ENCODE results near the gene NUP93. TPM values are rescaled to one million over a fixed set of nuclear protein-coding genes. Genes with fewer than 3 reads are reported as not detected.
A peak's percentile ranks its signal among the peaks of the same experiment; 100 is the strongest.

The NUP93 gene
- total RNA-seq, 2 donors from 2014 or later = 146 to 149 TPM

DNA sequence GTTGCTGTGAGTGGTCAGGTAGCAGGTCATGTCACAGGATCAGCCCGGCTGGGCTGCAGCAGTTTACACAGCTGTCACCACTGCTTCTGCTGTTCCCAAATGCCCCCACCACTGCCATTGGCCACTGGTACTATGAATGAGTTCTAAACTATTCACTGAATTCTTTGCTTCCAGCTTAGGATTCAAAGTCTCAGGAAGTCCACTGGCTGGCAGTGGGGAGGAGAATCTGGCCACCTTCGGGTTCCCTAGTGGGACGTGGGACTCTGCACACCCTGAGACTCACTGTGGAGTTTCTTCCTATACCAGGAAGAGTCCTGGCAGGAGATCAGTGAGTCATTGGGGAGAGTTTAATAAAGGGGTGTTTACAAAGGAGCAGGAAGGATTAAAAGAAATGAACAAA is 40.8 kb upstream of the NUP93 start:
- Histone ChIP-seq H3K4me1 (ENCODE audit: control insufficient read depth, insufficient read depth, low read length) (no peaks in the 10 kb centered on the region), H3K36me3 (ENCODE audit: control insufficient read depth, insufficient read depth, low read length) (no peaks in the 10 kb centered on the region), H3K4me3 (ENCODE audit: low read length) (no peak overlapping the region), H3K27me3 (ENCODE audit: control insufficient read depth, insufficient read depth, low read length, poor library complexity, severe bottlenecking) (peaks cover 4% of the 10 kb centered on the region), H3K27ac (ENCODE audit: low read depth, low read length) (no peak overlapping the region), H3K9ac (ENCODE audit: extremely low read depth, low read length, poor library complexity, severe bottlenecking) (no peak overlapping the region), H3K9me3 (ENCODE audit: control insufficient read depth, low read length) (no peaks in the 10 kb centered on the region)
- Mint-ChIP-seq H3K27me3 (ENCODE audit: insufficient read depth) (peaks cover 5% of the 10 kb centered on the region), H3K27ac (no peak overlapping the region), H3K4me3 (no peak overlapping the region), H3K4me1 (no peaks in the 10 kb centered on the region), H3K36me3 (ENCODE audit: low read depth) (no peaks in the 10 kb centered on the region), H3K9me3 (peaks cover 14% of the 10 kb centered on the region)
- WGBS, 2 experiments (ENCODE audit: insufficient coverage in 1 of 2, insufficient read length in 1 of 2) = 73 to 78% methylated on average over 3 of the region's 3 CpGs
- TF ChIP-seq, protein P1, sequence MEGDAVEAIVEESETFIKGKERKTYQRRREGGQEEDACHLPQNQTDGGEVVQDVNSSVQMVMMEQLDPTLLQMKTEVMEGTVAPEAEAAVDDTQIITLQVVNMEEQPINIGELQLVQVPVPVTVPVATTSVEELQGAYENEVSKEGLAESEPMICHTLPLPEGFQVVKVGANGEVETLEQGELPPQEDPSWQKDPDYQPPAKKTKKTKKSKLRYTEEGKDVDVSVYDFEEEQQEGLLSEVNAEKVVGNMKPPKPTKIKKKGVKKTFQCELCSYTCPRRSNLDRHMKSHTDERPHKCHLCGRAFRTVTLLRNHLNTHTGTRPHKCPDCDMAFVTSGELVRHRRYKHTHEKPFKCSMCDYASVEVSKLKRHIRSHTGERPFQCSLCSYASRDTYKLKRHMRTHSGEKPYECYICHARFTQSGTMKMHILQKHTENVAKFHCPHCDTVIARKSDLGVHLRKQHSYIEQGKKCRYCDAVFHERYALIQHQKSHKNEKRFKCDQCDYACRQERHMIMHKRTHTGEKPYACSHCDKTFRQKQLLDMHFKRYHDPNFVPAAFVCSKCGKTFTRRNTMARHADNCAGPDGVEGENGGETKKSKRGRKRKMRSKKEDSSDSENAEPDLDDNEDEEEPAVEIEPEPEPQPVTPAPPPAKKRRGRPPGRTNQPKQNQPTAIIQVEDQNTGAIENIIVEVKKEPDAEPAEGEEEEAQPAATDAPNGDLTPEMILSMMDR (conservative IDR thresholded peaks at IDR 0.05) = no peak
- no peak for DNase-seq

DNA sequence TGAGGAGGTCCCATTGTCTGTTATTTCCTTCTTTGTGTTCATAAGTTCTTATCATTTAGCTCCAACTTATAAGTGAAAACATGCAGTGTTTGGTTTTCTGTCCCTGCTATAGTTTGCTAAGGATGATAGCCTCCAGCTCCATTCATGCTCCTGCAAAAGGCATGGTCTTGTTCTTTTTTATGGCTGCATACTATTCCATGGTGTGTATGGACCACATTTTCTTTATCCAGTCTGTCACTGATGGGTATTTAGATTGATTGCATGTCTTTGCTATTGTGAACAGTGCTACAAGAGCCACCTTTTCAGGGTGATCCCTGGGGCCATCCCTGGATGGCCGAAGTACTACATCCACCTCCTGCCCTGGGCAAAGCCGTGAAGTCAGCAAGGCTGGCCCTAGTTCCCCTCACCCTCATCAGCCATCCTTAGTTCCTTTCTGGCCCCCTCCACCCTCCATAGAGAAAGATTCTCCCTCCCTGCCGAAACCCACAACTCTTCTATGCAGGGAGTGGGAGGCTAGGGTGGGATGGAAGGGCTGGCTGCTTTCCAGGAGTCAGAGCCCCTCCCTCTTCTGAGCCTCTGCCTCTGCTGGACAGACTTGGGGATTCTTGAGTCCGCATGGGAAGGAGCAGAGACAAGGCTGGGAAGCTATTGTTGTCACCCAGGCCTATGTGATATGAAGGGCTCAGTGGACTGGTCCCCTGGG is 39.4 kb upstream of the NUP93 start:
- Histone ChIP-seq H3K27ac (ENCODE audit: low read depth, low read length) (no peak overlapping the region), H3K36me3 (ENCODE audit: control insufficient read depth, insufficient read depth, low read length) (no peaks in the 10 kb centered on the region), H3K27me3 (ENCODE audit: control insufficient read depth, insufficient read depth, low read length, poor library complexity, severe bottlenecking) (no peaks in the 10 kb centered on the region), H3K4me1 (ENCODE audit: control insufficient read depth, insufficient read depth, low read length) (no peaks in the 10 kb centered on the region), H3K9me3 (ENCODE audit: control insufficient read depth, low read length) (no peaks in the 10 kb centered on the region), H3K9ac (ENCODE audit: extremely low read depth, low read length, poor library complexity, severe bottlenecking) (no peak overlapping the region), H3K4me3 (ENCODE audit: low read length) (no peak overlapping the region)
- H3K27me3 Mint-ChIP-seq (ENCODE audit: insufficient read depth) = peaks cover 5% of the 10 kb centered on the region
- H3K27ac Mint-ChIP-seq = no peak overlapping the region
- H3K36me3 Mint-ChIP-seq (ENCODE audit: low read depth) = no peaks in the 10 kb centered on the region
- 80% methylated on average over 4 of the region's 4 CpGs; no CpG with 5 or more reads in 1 of the 2 experiments for WGBS, 2 experiments (ENCODE audit: insufficient coverage in 1 of 2, insufficient read length in 1 of 2)
- no peaks in the 10 kb centered on the region for H3K4me1 Mint-ChIP-seq
- DNase-seq = no peak
- H3K9me3 Mint-ChIP-seq = peaks cover 14% of the 10 kb centered on the region
- TF ChIP-seq, protein P1 (conservative IDR thresholded peaks at IDR 0.05) = no peak
- H3K4me3 Mint-ChIP-seq = no peak overlapping the region

DNA sequence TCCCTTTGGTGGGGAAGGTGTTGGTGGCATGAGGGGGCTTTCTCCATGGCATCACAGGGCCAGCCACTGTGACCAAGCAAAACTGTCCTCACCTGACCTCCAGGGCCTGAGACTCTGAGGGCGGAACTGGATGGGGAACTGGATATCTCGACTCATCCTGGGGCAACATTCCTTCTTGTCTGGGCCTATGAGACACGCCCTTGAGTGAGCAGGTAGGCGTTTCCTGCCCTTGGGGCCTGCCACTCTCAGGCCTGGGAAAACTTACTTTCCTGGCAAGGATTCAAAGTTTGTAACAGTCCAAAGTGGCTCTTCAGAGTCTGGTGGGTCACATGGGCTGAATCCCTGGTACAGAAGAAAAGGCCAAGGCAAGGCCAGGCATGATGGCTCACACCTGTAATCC is 38.0 kb upstream of the NUP93 start:
- Histone ChIP-seq H3K27me3 (ENCODE audit: control insufficient read depth, insufficient read depth, low read length, poor library complexity, severe bottlenecking) (no peaks in the 10 kb centered on the region), H3K27ac (ENCODE audit: low read depth, low read length) (no peak overlapping the region), H3K4me1 (ENCODE audit: control insufficient read depth, insufficient read depth, low read length) (no peaks in the 10 kb centered on the region), H3K4me3 (ENCODE audit: low read length) (no peak overlapping the region), H3K36me3 (ENCODE audit: control insufficient read depth, insufficient read depth, low read length) (no peaks in the 10 kb centered on the region), H3K9me3 (ENCODE audit: control insufficient read depth, low read length) (no peaks in the 10 kb centered on the region), H3K9ac (ENCODE audit: extremely low read depth, low read length, poor library complexity, severe bottlenecking) (no peak overlapping the region)
- Mint-ChIP-seq H3K27me3 (ENCODE audit: insufficient read depth) (peaks cover 2% of the 10 kb centered on the region), H3K36me3 (ENCODE audit: low read depth) (no peaks in the 10 kb centered on the region), H3K4me1 (no peaks in the 10 kb centered on the region), H3K27ac (no peak overlapping the region), H3K4me3 (no peak overlapping the region), H3K9me3 (peaks cover 8% of the 10 kb centered on the region)
- WGBS, 2 experiments (ENCODE audit: insufficient coverage in 1 of 2, insufficient read length in 1 of 2) = 75 to 80% methylated on average over 1 to 4 of the region's 4 CpGs
- peak; percentile 69 for DNase-seq
- TF ChIP-seq, protein P1 (conservative IDR thresholded peaks at IDR 0.05) = no peak
